Omental fat pad (tissue), 4 donors: Measurements from ENCODE around the gene NTRK2. TPM values are rescaled to one million over a fixed set of nuclear protein-coding genes. Genes with fewer than 3 reads are reported as not detected.

Source experiments
- ATAC-seq: fragments of 150-250 bp; one replicate; pipeline ENCODE4 v1.9.1; 2016; ENCODE audit warnings: mild to moderate bottlenecking, moderate library complexity; ENCODE audit not compliant: low FRiP score
- DNase-seq: peaks from one replicate; pipeline ENCODE4 v3.0.0-alpha.2; 2019; ENCODE audit warnings: low spot score
- CTCF ChIP-seq, 3 donors: fragments of 450-650 bp; IDR thresholded peaks; one replicate each; pipeline ENCODE4 v1.5.1; 2016 to 2017; ENCODE audit warnings: antibody characterized with exemption in 3 of 3, mild to moderate bottlenecking in 3 of 3, moderate library complexity in 2 of 3
- total RNA-seq, 4 donors: library from RNA; depleted of rRNA; stranded (reverse); fragments of >200 nt; gene quantifications; one replicate each; pipeline ENCODE4 v1.1.0, GENCODE V29; 2016

NTRK2 gene
- total RNA-seq, 4 donors from 2014 or later, result 13.9 to 20.2 (median 16.1) TPM

- DNase-seq (no peak), ATAC-seq (no peak)
- TF ChIP-seq CTCF (IDR thresholded peaks at IDR 0.05), result no peak
Measured at GRCh38 chr9:84742261-84742660, 72.7 kb downstream of the NTRK2 start.

GRCh38 chr9:84744195-84744594, 74.7 kb downstream of the NTRK2 start:
- ATAC-seq (no peak), DNase-seq (no peak)
- no peak for TF ChIP-seq CTCF (IDR thresholded peaks at IDR 0.05)

GRCh38 chr9:84744726-84745125, 75.2 kb downstream of the NTRK2 start:
- no peak for DNase-seq
- no peak for TF ChIP-seq CTCF (IDR thresholded peaks at IDR 0.05)
- no peak for ATAC-seq

GRCh38 chr9:84748112-84748511, 78.6 kb downstream of the NTRK2 start:
- no peak for TF ChIP-seq CTCF (IDR thresholded peaks at IDR 0.05)

DNA sequence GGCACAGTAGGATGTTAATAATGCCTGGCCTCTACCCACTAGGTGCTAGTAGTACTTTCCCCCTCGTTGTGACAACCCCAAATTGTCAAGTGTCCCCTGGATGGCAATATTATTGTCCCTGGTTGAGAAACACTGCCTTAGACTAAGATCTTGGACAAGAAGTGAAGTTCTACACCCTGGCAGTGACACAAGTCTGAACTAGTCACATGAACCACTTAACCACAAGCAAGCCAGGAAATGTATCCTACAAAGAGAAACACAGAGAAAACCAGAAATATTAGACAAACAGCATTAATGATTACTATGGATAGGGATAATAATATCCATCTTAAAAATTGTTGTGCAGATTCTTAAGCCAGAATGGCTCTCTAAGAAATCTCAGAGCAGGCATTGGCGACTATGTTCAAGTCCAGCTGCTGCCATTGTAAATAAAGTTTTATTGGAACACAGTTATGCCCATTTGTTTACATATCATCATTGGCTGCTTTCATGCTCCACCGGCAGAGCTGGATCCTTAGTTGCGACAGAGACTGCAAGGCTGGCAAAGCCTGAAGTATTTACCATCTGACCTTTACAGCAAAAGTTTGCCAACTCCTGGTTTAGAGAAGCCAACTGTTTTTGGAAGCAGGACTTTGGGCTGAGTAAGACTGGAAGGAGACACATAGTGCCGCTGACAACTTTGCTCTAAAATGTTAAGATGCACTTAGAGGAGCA, 80.8 kb downstream of the NTRK2 start:
- DNase-seq, result no peak
- ATAC-seq, result peak; percentile 43
- no peak for TF ChIP-seq CTCF (IDR thresholded peaks at IDR 0.05)

More at GRCh38 chr9:84748112-84748511, 78.6 kb downstream of the NTRK2 start:
- ATAC-seq (no peak), DNase-seq (no peak)

- DNase-seq (no peak), ATAC-seq (no peak)
Measured at GRCh38 chr9:84751921-84752320, 82.4 kb downstream of the NTRK2 start.

More at GRCh38 chr9:84751921-84752320, 82.4 kb downstream of the NTRK2 start:
- TF ChIP-seq CTCF (IDR thresholded peaks at IDR 0.05), result no peak
